ENCODE results near the gene GRN.

DNA sequence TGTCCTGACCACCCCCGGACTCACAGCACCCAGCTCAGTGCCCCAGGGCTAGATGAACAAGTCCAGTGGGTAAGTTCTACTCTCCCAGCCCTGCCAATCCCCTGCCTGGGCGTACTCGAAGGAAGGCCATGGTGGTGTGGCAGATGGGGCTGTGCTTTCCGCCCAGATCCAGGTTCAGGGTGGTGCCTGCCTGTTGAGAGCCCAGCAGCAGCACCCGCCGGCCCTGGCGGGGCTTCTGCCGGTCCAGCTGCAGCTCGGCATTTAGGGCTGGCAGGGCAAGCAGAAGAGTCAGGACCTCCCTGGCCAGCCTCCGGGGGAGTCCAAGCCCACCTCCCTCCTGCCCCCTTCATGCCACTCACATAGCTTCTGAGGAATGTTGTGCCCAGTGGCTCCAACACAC is 34.8 kb downstream of the GRN start:
- TF ChIP-seq, protein P1, sequence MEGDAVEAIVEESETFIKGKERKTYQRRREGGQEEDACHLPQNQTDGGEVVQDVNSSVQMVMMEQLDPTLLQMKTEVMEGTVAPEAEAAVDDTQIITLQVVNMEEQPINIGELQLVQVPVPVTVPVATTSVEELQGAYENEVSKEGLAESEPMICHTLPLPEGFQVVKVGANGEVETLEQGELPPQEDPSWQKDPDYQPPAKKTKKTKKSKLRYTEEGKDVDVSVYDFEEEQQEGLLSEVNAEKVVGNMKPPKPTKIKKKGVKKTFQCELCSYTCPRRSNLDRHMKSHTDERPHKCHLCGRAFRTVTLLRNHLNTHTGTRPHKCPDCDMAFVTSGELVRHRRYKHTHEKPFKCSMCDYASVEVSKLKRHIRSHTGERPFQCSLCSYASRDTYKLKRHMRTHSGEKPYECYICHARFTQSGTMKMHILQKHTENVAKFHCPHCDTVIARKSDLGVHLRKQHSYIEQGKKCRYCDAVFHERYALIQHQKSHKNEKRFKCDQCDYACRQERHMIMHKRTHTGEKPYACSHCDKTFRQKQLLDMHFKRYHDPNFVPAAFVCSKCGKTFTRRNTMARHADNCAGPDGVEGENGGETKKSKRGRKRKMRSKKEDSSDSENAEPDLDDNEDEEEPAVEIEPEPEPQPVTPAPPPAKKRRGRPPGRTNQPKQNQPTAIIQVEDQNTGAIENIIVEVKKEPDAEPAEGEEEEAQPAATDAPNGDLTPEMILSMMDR (IDR thresholded peaks at IDR 0.05; ENCODE audit: low read depth, low read length, poor library complexity, severe bottlenecking): no peak
- TF ChIP-seq EZH2phosphoT487 (IDR thresholded peaks at IDR 0.05; ENCODE audit: borderline replicate concordance, low read length): no peak
